ENCODE measurements around the gene NRXN3.

- TF ChIP-seq CTCF (IDR thresholded peaks at IDR 0.05) (no peak), EZH2 (IDR thresholded peaks at IDR 0.05) (no peak), EZH2phosphoT487 (IDR thresholded peaks at IDR 0.05) (no peak)
Measured at GRCh38 chr14:78851189-78851588, 681.0 kb downstream of the NRXN3 start.
